Stimulated activated CD8-positive, alpha-beta memory T cell treated with anti-CD3 and anti-CD28 coated beads, Interleukin-2, amount 100 ng/mL, for 1 hour (primary cell): ENCODE results near the gene LRCOL1.

Experiments used
- DNase-seq, 2 donors: peaks; one replicate each; pipeline ENCODE4 v3.0.0-alpha.2; 2020; ENCODE audit warnings: low read depth in 2 of 2

LRCOL1 gene

GRCh38 chr12:132582058-132582420 lies 28.3 kb downstream of the LRCOL1 start:
- DNase-seq = no peak

DNA sequence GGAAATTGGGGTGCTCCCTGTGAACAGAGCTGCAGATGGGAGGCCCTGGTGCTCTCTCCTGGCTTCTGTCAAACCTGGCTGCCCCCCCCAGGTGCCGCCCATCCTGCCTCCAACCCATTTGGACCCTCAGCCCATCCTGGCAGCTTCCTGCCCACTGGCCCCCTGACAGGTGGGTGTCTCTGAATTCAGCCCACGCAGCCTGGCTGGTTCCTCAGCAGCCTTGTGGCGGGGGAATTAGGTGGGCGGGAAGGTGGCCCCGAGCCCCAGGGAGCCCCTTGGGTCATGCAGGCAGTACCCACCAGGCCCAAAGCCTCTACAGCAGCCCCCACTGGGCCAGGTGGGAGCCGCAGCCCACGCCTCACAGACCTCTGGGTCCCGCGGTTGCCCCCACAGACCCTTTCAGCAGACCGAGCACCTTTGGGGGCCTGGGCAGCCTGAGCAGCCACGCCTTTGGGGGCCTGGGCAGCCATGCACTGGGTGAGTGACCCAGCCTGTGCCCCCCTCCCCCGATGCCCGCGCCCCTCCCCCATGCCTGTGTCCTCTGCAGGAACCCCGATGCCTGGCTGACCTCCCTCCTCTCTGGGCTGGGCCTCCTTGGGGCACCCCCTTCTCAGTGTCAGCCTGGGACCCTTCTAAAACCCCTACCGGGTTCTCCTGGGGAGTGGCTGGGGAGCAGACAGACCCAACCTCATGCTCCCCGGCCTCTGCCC lies 28.9 kb downstream of the LRCOL1 start:
- DNase-seq = no peak

GRCh38 chr12:132580701-132581292 lies 29.6 kb downstream of the LRCOL1 start:
- no peak for DNase-seq

DNA sequence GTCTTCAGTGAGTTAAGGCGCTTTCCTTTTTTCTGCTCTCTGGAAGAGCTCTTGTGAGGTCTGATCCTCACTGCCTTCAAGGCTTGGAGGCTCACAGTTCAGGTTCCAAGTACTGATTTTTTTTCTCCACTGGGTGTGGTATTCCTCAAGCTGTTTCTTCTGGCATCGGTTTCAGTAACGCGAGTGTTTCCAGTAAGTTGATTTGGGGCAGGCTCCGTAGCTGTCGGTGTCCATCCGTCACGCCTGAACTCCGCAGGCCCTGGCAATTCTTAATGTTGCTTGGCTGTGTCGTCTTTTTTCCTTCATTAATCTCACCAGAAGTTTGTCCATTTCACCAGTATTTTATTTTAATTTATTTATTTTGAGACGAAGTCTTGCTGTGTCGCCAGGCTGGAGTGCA lies 30.6 kb downstream of the LRCOL1 start:
- DNase-seq = no peak

DNA sequence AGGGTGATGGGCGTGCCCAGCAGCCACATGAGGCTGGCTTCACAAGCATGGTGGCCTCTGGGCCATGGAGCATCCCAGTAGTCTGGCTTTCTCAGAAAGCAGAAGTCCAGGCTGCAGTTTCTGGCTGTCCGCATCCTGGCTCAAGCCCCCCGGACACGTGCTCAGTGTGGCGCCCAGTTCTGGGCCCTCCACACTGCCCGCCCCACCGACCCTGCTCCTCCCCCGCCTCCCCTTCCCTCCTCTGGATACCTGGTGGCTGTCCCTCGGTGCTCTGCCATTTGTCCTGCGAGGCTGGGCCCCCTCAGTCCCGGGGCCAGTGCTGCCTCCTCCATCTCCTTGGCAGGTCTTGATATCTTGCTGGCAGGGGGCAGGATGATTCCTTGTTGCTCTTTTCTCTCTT lies 31.6 kb downstream of the LRCOL1 start:
- DNase-seq = no peak

GRCh38 chr12:132578118-132578517 lies 32.3 kb downstream of the LRCOL1 start:
- no peak for DNase-seq

- no peak for DNase-seq
These were observed 33.0 kb downstream of the LRCOL1 start for GRCh38 chr12:132577191-132577920.

DNA sequence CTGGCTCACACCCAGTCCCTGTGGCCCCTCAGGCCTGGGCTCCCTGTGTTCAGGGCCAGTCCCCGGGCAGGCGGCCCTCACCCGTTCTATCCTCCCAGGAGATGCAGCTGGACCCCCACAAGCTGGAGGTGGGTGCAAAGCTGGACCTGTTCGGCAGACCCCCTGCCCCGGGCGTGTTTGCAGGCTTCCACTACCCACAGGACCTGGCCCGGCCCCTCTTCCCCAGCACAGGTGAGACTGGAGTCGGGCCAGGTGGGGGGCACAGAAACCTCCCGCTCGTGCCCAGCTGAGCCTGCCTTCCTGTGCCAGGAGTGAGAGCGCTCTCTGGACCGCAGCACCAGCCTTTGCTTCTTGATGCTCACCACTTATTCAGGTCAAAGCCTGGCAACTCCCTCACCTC lies 33.7 kb downstream of the LRCOL1 start:
- DNase-seq = no peak

DNA sequence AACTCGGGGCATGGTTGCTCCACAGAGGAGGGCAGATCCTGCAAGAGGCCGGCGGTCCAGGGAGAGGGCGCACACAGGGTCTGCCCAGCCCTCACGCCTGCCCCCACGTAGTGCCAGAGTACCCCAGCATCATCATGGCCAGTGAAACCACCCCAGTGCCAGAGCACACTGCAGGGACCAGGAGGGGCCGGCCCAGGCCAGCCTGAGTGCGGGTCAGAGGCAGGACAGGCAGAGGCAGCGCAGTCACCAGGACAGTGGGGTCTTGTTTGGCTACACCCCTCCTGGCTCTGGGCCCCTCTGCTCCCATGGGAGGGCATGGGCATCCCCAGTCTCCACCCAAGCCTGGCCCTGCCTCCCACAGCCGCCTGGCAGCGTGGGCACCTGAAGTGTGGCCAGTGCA lies 34.7 kb downstream of the LRCOL1 start:
- no peak for DNase-seq

GRCh38 chr12:132574271-132574996 lies 35.9 kb downstream of the LRCOL1 start:
- no peak for DNase-seq

GRCh38 chr12:132572801-132573760 lies 37.3 kb downstream of the LRCOL1 start:
- no peak for DNase-seq

DNA sequence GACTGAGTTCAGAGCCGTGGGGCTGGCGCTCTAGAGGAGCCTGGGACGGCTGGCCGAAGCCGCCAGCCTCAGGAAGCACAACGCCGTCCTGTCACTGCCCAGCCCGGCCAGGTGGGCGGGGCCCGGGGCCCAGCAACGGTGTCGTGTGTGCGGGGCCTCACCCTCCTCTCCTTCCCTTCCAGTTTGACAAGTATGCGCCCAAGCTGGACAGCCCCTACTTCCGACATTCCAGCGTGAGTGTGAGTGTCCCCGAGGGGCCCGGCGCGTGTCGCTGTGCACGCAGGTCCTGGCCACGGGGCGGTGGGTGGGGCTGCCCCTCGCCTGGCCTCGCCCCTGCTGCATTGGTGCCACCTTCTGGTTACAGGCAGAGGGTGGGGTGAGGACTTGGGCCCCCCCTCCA lies 38.3 kb downstream of the LRCOL1 start:
- no peak for DNase-seq

DNA sequence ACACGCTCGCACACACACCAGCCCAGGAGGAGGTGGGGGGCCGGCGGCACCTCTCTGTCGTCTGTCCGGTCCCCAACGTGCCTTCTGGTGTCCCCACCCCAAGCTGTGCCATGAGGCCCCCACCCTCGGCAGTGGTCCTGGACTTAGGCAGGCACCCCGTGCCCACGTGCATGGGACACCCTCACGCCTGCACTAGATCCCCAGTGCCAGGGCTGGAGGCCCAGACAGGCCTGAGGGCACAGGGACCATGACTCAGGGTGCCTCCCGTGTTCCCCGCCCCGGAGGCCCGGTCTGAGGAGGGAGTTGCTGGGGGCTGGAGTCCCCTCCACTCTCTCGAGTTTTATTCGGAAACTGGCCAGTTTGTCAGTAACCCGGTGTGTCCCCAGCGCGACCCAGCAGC lies 38.8 kb downstream of the LRCOL1 start:
- DNase-seq = no peak

GRCh38 chr12:132571051-132571450 lies 39.3 kb downstream of the LRCOL1 start:
- no peak for DNase-seq

DNA sequence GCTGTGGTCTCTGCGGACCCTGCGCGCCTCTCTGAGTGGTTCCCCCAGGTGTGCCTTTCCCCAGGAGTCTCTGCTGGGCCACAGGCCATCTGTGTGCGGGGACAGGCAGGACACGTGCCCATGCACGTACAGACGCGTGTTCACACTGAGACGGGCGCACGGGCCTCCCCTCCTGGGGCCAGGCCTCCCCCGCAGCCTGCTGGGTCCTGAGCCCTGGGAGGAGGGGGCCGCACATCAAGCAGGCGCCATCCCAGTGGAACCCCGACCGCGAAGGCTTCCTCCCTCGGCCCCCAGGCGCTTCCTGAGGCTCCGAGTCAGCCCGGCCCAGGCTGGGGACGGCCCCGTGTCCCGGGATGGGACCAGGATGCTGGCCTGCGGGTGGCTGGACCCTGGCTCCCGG lies 39.7 kb downstream of the LRCOL1 start:
- DNase-seq = no peak

- DNase-seq = no peak
These were observed 40.4 kb downstream of the LRCOL1 start for GRCh38 chr12:132569856-132570480.

DNA sequence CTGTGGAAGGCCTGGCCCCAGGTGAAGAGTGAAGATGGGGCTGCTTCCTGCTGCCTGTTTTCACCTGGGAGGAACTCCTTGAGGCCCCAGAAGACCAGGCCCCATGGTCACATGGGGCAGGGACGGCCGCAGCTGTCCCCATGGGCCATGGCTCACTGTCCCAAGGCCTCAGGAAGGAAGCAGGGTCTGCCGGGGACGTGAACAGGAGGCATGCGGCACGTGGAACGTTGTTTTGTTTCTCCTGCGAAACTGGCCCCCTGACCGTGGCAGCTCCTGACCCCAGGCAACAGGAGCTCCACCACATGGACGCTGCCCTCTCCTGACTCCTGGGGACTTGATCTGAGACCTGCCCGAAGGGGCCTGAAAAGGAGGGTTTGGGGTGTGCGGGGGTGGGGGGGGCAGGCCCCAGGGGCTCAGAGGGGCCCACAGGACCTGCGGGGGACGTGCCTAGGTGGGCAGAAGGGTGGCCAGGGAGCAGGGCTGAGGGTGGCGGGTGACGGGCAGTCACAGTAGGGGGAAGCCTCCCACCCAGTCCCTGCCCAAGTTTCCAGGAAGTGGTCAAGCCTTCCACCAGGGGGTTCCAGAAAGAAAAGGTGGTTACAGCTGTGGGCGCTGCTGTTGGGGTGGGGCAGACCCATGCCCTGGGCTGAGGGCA lies 41.4 kb downstream of the LRCOL1 start:
- DNase-seq = no peak

DNA sequence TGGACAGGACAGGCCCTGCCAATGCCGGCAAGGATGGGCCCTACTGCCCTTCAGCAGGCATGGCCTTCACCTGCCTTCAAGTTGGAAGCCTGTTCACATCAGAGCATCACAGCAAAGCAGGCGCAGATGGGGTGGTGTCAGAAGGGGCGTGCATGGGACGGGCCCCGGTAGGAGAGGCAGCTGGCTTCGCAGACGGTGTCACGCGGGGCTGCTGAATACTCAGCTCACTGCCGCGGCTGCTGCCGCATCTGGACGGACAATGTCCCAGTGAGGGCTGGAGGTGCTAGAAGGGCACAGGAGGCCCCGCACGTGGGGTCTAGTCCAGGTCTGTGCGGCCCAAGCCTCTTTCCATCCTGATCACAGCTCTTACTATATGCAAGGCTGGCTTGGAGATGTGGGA lies 42.1 kb downstream of the LRCOL1 start:
- DNase-seq = no peak

- DNase-seq = no peak
These were observed 43.8 kb downstream of the LRCOL1 start for GRCh38 chr12:132566516-132567131.

DNA sequence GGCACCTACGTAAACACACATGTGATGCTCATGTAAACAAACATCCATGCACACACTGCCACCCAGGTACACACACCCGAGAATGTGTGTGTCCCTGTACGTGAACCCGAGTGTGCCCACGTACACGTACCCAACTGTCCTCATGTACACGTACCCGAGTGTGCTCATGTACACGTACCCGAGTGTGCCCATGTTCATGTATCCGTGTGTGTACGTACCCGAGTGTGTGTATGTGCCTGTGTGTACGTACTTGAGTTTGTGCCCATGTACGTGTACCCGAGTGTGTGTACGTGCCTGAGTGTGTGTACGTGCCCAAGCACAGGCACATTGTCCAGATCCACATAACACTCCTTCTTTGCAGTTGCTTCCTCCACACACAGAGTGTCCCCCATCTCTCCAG lies 45.0 kb downstream of the LRCOL1 start:
- no peak for DNase-seq
